Kidney epithelial cell (primary cell): ENCODE results near the gene ERCC6. TPM values are rescaled to one million over a fixed set of nuclear protein-coding genes. Genes with fewer than 3 reads are reported as not detected.

Source experiments
- DNase-seq: peaks from one replicate; pipeline ENCODE4 v3.0.0-alpha.2; 2010; ENCODE audit warnings: low read depth
- H3K27me3 ChIP-seq: 2 replicates; pipeline ENCODE4 v1.6.0; 2011; ENCODE audit warnings: low read length; ENCODE audit not compliant: control insufficient read depth, insufficient read depth
- H3K36me3 ChIP-seq: 2 replicates; pipeline ENCODE4 v1.5.1; 2011; ENCODE audit warnings: low read length; ENCODE audit not compliant: control insufficient read depth, insufficient read depth
- H3K4me3 ChIP-seq: 2 replicates; pipeline ENCODE4 v1.5.1; 2011; ENCODE audit warnings: low read depth, mild to moderate bottlenecking, control low read depth, low read length
- total RNA-seq: library from RNA; depleted of rRNA; stranded (reverse); fragments of >200 nt; gene quantifications from 2 replicates; pipeline ENCODE4 v1.2.3, GENCODE V29; 2015
- TF ChIP-seq, protein P1 (sequence below): IDR thresholded peaks from 2 replicates; pipeline ENCODE4 v1.5.1; 2011; ENCODE audit warnings: mild to moderate bottlenecking, moderate library complexity, low read length, control low read depth, inconsistent platforms; ENCODE audit not compliant: insufficient read depth, poor library complexity, severe bottlenecking

The ERCC6 gene
- total RNA-seq, 1 donor from 2014 or later: 7.3 TPM

GRCh38 chr10:49508249-49508648 is 30.7 kb downstream of the ERCC6 start:
- TF ChIP-seq, protein P1, sequence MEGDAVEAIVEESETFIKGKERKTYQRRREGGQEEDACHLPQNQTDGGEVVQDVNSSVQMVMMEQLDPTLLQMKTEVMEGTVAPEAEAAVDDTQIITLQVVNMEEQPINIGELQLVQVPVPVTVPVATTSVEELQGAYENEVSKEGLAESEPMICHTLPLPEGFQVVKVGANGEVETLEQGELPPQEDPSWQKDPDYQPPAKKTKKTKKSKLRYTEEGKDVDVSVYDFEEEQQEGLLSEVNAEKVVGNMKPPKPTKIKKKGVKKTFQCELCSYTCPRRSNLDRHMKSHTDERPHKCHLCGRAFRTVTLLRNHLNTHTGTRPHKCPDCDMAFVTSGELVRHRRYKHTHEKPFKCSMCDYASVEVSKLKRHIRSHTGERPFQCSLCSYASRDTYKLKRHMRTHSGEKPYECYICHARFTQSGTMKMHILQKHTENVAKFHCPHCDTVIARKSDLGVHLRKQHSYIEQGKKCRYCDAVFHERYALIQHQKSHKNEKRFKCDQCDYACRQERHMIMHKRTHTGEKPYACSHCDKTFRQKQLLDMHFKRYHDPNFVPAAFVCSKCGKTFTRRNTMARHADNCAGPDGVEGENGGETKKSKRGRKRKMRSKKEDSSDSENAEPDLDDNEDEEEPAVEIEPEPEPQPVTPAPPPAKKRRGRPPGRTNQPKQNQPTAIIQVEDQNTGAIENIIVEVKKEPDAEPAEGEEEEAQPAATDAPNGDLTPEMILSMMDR: no peak
- DNase-seq: no peak
- no peaks in the 10 kb centered on the region for H3K36me3 ChIP-seq
- H3K4me3 ChIP-seq: no peak overlapping the region
- no peaks in the 10 kb centered on the region for H3K27me3 ChIP-seq

DNA sequence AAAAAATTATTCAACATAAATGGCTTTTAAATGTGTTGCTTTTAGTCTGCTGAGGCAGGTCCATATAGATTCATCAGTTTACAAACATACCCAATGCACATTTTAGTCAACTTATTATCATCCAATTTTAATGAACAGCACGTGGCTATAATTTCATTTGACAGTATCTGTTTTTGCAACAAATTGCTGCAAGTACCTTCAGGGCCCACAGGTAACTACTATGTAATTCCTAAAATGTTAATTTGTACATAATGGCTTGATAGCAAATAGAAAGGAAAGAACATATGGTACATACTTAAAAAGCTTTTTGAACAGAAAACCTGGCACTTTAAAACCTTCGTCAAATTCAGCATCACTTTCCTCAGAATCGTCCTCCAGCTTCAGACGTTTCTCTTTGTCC is 33.3 kb downstream of the ERCC6 start:
- no peaks in the 10 kb centered on the region for H3K36me3 ChIP-seq
- no peak overlapping the region for H3K4me3 ChIP-seq
- no peaks in the 10 kb centered on the region for H3K27me3 ChIP-seq
- TF ChIP-seq, protein P1: no peak
- DNase-seq: no peak

DNA sequence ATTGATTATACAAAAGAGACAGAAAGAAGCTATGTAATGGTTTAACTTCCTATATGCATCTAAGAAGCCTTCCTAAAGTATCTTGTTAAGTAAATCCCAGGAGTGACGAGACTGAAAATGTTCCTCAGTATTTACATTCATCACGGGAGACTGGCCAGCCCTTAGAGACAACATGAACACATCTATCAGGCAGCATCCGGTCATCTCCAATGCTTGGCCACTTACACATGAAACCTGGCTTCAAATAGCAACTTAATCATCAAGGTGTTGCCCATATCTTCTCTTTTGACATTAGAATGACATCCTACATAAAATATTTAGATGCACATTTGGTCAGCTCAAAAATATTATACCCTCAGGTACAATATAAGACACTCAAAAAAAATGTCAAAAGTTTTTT is 33.8 kb downstream of the ERCC6 start:
- H3K27me3 ChIP-seq: no peaks in the 10 kb centered on the region
- DNase-seq: no peak
- H3K36me3 ChIP-seq: no peaks in the 10 kb centered on the region
- TF ChIP-seq, protein P1: no peak
- no peak overlapping the region for H3K4me3 ChIP-seq

DNA sequence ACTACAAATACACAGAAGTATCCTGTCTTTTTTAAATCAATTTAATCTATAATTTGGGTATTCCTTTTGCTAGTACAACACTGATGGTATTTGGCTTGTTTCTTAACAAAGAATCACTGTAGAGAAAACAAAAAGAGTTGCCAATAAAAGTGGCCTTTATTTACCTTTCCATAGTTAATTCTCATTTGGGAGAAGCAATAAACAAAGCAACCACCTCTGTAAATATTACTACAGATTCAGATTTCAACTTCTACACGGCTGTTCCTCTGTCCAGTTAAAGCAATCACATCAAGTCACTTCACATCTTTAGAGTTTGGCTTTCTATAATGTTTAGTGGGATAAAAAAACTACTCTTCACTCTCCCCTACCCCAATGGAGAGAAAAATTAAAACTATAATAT is 34.4 kb downstream of the ERCC6 start:
- Histone ChIP-seq H3K27me3 (no peaks in the 10 kb centered on the region), H3K4me3 (no peak overlapping the region), H3K36me3 (no peaks in the 10 kb centered on the region)
- no peak for DNase-seq
- TF ChIP-seq, protein P1: no peak

- DNase-seq: no peak
- H3K27me3 ChIP-seq: no peaks in the 10 kb centered on the region
- TF ChIP-seq, protein P1: no peak
- no peaks in the 10 kb centered on the region for H3K36me3 ChIP-seq
- H3K4me3 ChIP-seq: no peak overlapping the region
These were observed 36.6 kb downstream of the ERCC6 start for GRCh38 chr10:49502358-49502757.

DNA sequence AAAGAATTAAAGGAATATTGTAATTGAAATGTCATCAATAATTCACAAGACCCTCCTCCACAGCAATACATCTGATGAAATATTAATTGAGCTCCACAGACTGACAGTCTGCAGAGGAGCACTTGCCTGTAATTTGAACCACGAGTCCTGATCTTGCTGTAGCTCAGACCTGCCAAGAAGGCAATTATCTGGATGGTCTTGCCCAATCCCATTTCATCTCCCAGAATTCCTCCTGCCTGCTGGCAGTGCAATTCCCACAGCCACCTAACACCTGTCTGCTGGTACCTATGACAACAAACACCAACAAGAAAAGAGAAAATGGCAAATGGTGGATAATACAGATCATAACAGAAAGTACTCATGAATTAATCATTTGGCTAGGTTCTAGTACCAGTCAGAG is 38.5 kb downstream of the ERCC6 start:
- no peak overlapping the region for H3K4me3 ChIP-seq
- DNase-seq: no peak
- H3K27me3 ChIP-seq: no peaks in the 10 kb centered on the region
- TF ChIP-seq, protein P1: no peak
- H3K36me3 ChIP-seq: no peaks in the 10 kb centered on the region
